Osteocyte (in vitro differentiated cells): ENCODE measurements around the gene SLC5A10. TPM values are rescaled to one million over a fixed set of nuclear protein-coding genes. Genes with fewer than 3 reads are reported as not detected.
"Not testable (repeated sequence)": the region's sequence is repeated elsewhere in the genome, so short reads cannot be mapped to it uniquely, and the experiment has no call there.

ENCODE experiments used
- DNase-seq: peaks from one replicate; pipeline ENCODE4 v3.0.0; 2021; ENCODE audit warnings: mixed read lengths; ENCODE audit not compliant: unreplicated experiment; ENCODE audit errors: extremely low spot score
- H3K27ac Mint-ChIP-seq: one replicate; pipeline ENCODE4 v1.8.0; 2021; ENCODE audit warnings: mild to moderate bottlenecking, mixed read lengths; ENCODE audit not compliant: unreplicated experiment
- H3K27me3 Mint-ChIP-seq: one replicate; pipeline ENCODE4 v1.8.0; 2021; ENCODE audit warnings: mixed read lengths; ENCODE audit not compliant: unreplicated experiment
- H3K36me3 Mint-ChIP-seq: one replicate; pipeline ENCODE4 v1.8.0; 2021; ENCODE audit warnings: mixed read lengths; ENCODE audit not compliant: unreplicated experiment
- H3K4me1 Mint-ChIP-seq: one replicate; pipeline ENCODE4 v1.8.0; 2021; ENCODE audit warnings: mixed read lengths; ENCODE audit not compliant: unreplicated experiment
- H3K4me3 Mint-ChIP-seq: one replicate; pipeline ENCODE4 v1.8.0; 2021; ENCODE audit warnings: mild to moderate bottlenecking, moderate library complexity, mixed read lengths; ENCODE audit not compliant: unreplicated experiment
- H3K9me3 Mint-ChIP-seq: one replicate; pipeline ENCODE4 v1.8.0; 2021; ENCODE audit warnings: mixed read lengths; ENCODE audit not compliant: unreplicated experiment
- CTCF ChIP-seq: fragments of 200-600 bp; sonication (generic); IDR thresholded peaks from 2 replicates; pipeline ENCODE4 v1.5.0; 2021; ENCODE audit warnings: antibody characterized with exemption, mild to moderate bottlenecking, moderate library complexity
- total RNA-seq: library from RNA; stranded (reverse); gene quantifications from 2 replicates; pipeline ENCODE4 v1.2.1, GENCODE V29; 2021

SLC5A10 gene
- total RNA-seq, 1 donor from 2014 or later = not detected

DNA sequence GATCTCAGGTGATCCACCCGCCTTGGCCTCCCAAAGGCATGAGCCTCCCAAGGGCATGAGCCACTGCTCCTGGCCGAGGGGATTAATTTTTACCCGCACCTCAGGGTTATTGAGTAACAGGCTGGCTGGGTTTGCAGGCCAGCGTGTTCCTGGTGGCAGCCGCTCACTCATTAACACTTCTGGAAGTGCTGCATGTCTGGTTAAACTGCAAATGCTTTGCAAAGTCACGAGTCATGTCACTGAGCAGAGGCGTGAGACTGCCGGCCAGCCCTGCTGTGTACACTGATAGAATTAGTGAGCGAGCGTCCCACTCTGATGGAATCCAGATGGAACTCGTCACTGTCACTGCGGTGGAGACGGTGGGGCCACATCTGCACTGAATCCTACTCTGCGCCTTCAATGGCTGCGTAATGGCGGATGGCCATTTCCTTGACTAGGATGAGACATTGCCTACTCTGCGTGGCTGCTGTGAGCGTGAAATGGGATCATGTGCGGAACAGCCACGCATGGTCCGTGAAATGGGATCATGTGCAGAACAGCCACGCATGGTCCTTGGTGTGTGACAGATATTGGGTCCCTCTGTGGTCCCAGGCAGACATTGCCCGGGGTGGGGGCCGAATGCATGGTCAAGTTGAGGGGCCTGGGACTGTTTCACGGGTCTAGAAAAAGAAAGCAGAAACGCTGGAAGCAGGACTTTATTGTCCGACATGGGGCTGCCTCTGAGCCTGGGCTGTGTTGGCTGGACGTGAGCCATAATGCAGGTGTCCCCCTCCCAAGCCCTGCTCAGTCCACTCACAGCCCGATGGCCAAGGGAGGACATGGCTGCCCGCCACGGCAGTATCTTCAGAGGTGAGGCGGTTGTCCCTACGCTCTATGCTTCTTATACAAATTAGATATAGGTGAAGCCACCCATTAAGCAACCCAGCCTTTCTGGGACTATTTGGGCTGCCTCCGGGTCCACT lies 740 bp upstream of the SLC5A10 start:
- no peaks in the 10 kb centered on the region for H3K9me3 Mint-ChIP-seq
- H3K36me3 Mint-ChIP-seq = no peaks in the 10 kb centered on the region
- H3K4me1 Mint-ChIP-seq = no peaks in the 10 kb centered on the region
- DNase-seq = no peak
- H3K4me3 Mint-ChIP-seq = no peak overlapping the region
- H3K27me3 Mint-ChIP-seq = peaks cover 24% of the 10 kb centered on the region
- no peak overlapping the region for H3K27ac Mint-ChIP-seq
- TF ChIP-seq CTCF = no peak

GRCh38 chr17:18953231-18953728 lies 1.3 kb downstream of the SLC5A10 start:
- DNase-seq = no peak
- no peak for TF ChIP-seq CTCF
- Mint-ChIP-seq H3K36me3 (no peaks in the 10 kb centered on the region), H3K4me3 (no peak overlapping the region), H3K4me1 (no peaks in the 10 kb centered on the region), H3K27ac (no peak overlapping the region), H3K9me3 (no peaks in the 10 kb centered on the region), H3K27me3 (peaks cover 6% of the 10 kb centered on the region)

DNA sequence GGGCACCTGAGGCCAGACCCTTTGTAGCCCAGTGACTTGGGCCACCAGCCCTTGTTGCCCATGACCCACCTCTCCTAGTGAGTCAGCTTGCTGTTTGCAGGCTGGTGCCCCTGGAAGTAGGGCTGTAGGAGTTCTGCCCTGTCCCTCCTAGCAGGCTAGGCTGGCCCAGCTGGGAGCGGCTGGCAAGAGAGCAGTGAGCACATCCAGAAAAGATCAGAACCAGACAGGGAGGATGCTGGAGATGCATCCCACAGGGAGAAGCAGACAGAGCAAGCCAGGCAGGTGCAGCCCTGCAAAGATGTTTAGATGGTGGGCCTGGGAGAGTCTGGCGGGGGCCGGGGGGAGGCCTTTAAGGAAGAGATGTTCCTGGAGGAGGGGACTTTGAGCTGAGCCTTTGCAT lies 2.4 kb downstream of the SLC5A10 start:
- Mint-ChIP-seq H3K9me3 (no peaks in the 10 kb centered on the region), H3K27me3 (peaks cover 5% of the 10 kb centered on the region), H3K36me3 (no peaks in the 10 kb centered on the region), H3K4me3 (no peak overlapping the region), H3K27ac (no peak overlapping the region), H3K4me1 (no peaks in the 10 kb centered on the region)
- DNase-seq = no peak
- no peak for TF ChIP-seq CTCF

DNA sequence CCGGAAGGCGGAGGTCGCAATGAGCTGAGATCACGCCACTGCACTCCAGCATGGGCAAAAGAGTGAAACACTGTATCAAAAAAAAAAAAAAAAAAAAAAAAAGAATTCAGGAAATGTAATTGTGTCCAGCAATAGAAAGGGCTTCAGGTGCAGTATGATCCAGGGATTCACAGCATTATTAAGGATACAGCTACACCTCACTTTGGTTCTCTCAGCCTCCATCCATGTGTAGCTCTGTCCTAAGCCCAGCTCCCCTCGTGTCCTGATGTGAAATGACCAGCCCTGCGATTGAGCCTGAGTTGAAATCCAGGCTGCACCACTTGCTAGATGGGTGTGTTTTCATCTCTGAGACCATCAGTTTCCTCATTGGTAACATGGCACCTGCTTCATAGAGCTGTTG lies 3.0 kb downstream of the SLC5A10 start:
- no peak overlapping the region for H3K4me3 Mint-ChIP-seq
- H3K27me3 Mint-ChIP-seq = peaks cover 2% of the 10 kb centered on the region
- no peaks in the 10 kb centered on the region for H3K4me1 Mint-ChIP-seq
- no peaks in the 10 kb centered on the region for H3K36me3 Mint-ChIP-seq
- no peaks in the 10 kb centered on the region for H3K9me3 Mint-ChIP-seq
- DNase-seq = no peak
- no peak overlapping the region for H3K27ac Mint-ChIP-seq
- no peak for TF ChIP-seq CTCF

DNA sequence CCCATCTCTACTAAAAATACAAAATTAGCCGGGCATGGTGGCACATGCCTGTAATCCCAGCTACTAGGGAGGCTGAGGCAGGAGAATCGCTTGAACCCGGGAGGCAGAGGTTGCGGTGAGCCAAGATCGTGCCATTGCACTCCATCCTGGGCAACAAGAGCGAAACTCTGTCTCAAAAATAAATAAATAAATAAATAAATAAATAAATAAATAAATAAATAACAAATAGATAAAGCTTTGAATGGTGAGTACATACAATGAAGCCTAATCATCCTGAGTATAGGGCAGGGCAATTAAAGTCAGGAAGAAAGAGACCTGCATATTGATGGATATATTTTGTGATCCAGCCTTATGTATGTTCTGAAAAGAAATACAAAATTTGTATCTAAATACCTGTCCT lies 4.1 kb downstream of the SLC5A10 start:
- not testable (repeated sequence) for H3K9me3 Mint-ChIP-seq, H3K4me3 Mint-ChIP-seq, H3K36me3 Mint-ChIP-seq, H3K27me3 Mint-ChIP-seq, DNase-seq, H3K27ac Mint-ChIP-seq, H3K4me1 Mint-ChIP-seq
